Measurements from ENCODE around the gene CMIP. TPM values are rescaled to one million over a fixed set of nuclear protein-coding genes. Genes with fewer than 3 reads are reported as not detected.

Gene CMIP
- total RNA-seq, 1 experiment from 2014 or later, result 48.2 TPM

DNA sequence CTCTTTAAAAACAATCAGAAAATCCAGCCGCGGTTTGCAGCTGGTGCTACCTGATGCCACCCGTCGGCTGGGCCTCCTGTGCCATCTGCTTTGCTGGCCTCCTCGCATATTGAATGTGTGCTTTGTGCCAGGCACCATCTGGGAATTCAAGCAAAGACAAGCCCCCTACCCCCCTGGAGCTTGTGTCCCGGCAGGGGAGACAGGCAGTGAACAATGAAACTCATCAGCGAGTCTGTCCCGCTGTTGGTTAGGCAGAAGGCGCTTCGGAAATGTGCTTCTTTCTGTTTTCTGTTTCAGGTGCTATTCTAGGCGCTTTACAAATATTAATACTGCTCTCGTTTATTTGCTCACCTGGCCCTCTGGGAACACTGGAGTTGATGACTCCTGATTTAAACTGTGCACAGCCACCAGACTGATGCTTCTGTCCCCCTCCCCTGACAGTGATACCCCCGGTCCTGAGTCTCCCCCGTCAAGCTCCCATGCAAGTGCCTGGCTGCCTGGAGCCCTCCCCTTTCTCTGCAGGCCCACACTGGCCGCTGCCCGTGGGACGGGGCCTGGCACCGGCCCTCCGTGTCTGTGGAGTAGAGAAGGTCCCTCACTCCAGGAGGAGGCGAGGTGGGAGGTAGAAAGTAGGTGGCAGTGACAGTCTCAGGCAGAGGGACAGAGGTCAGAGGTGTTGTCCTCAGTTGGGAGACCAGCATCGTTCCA, 208.3 kb downstream of the CMIP start:
- H4K20me1 ChIP-seq (ENCODE audit: control insufficient read depth, insufficient read depth, insufficient read length), result no peaks in the 10 kb centered on the region
- H2BK12ac ChIP-seq (ENCODE audit: insufficient read length, low read depth, low read length), result no peak overlapping the region
- Mint-ChIP-seq H3K9me3 (no peaks in the 10 kb centered on the region), H3K4me3 (no peak overlapping the region), H3K27me3 (ENCODE audit: low read depth) (no peaks in the 10 kb centered on the region), H3K4me1 (peaks cover 52 to 54% of the 10 kb centered on the region in 2 experiments), H3K36me3 (ENCODE audit: insufficient read depth in 1 of 3, low read depth in 3 of 3) (peaks cover 3 to 20% (median 3%) of the 10 kb centered on the region in 3 experiments; a peak in 5 of 7 replicates), H3K27ac (peak overlapping the region; percentile 10 to 89 (median 68); a peak in 4 of 7 replicates)
- no peak overlapping the region for H4K8ac ChIP-seq (replicated peaks; ENCODE audit: insufficient read length, low read depth, low read length)
- H2AFZ ChIP-seq (ENCODE audit: low read length), result no peak overlapping the region
- H3K56ac ChIP-seq (ENCODE audit: insufficient read length, low read depth, low read length), result no peak overlapping the region
- no peaks in the 10 kb centered on the region for H3K9me3 ChIP-seq (ENCODE audit: control insufficient read depth, low read depth, low read length)
- no peak overlapping the region for H2AK5ac ChIP-seq (ENCODE audit: insufficient read length, low read length)
- DNase-seq, result no peak
- no peak overlapping the region for H3T11ph ChIP-seq (ENCODE audit: low read length)
- H3K18ac ChIP-seq (ENCODE audit: insufficient read length, low read depth, low read length), result no peak overlapping the region
- H3K4me2 ChIP-seq (ENCODE audit: insufficient read depth, insufficient read length, low read length), result no peak overlapping the region
- WGBS (ENCODE audit: extremely low coverage, insufficient read length, low lambda C conversion rate), result no CpG with 5 or more reads among the region's 21 CpGs
- H3K4ac ChIP-seq (ENCODE audit: low read depth, low read length), result no peak overlapping the region
- 0 out of 2 replicates have a peak overlapping the region, but pooled peaks have one; percentile 3 for H3K14ac ChIP-seq (ENCODE audit: insufficient read depth, low read length)
- H4K91ac ChIP-seq (ENCODE audit: insufficient read length, low read depth, low read length), result no peak overlapping the region
- no peak overlapping the region for H2BK5ac ChIP-seq (ENCODE audit: insufficient read length, low read length)
- H3K23me2 ChIP-seq (ENCODE audit: insufficient read length, low read depth, low read length, poor library complexity, severe bottlenecking), result no peaks in the 10 kb centered on the region
- no peaks in the 10 kb centered on the region for H3K79me1 ChIP-seq (ENCODE audit: insufficient read depth, low read depth, low read length, poor library complexity, severe bottlenecking)
- H3K23ac ChIP-seq (ENCODE audit: insufficient read length, low read depth, low read length), result no peak overlapping the region
- no peak overlapping the region for H3K27ac ChIP-seq (ENCODE audit: insufficient read length, low read depth, low read length)
- no peak overlapping the region for H3K9ac ChIP-seq (ENCODE audit: extremely low read depth, insufficient read length, low read length)
- TF ChIP-seq, protein P1, sequence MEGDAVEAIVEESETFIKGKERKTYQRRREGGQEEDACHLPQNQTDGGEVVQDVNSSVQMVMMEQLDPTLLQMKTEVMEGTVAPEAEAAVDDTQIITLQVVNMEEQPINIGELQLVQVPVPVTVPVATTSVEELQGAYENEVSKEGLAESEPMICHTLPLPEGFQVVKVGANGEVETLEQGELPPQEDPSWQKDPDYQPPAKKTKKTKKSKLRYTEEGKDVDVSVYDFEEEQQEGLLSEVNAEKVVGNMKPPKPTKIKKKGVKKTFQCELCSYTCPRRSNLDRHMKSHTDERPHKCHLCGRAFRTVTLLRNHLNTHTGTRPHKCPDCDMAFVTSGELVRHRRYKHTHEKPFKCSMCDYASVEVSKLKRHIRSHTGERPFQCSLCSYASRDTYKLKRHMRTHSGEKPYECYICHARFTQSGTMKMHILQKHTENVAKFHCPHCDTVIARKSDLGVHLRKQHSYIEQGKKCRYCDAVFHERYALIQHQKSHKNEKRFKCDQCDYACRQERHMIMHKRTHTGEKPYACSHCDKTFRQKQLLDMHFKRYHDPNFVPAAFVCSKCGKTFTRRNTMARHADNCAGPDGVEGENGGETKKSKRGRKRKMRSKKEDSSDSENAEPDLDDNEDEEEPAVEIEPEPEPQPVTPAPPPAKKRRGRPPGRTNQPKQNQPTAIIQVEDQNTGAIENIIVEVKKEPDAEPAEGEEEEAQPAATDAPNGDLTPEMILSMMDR (conservative IDR thresholded peaks at IDR 0.05), result no peak
- H2BK20ac ChIP-seq (ENCODE audit: low read depth, low read length, poor library complexity, severe bottlenecking), result no peak overlapping the region
- no peak overlapping the region for H2BK120ac ChIP-seq (ENCODE audit: low read depth, low read length, poor library complexity, severe bottlenecking)
- no peak overlapping the region for H4K5ac ChIP-seq (ENCODE audit: insufficient read length, low read depth, low read length)
- no peaks in the 10 kb centered on the region for H3K27me3 ChIP-seq (ENCODE audit: insufficient read depth, low read length)
- no peak overlapping the region for H2BK15ac ChIP-seq (ENCODE audit: low read depth, low read length)
- H3K79me2 ChIP-seq (ENCODE audit: insufficient read depth, low read length), result no peaks in the 10 kb centered on the region
- peaks cover 9% of the 10 kb centered on the region; the same call in 1 of the 2 replicates for H3K4me1 ChIP-seq (ENCODE audit: insufficient read depth, low read length)

All from H9 (cell line).